Keratinocyte (primary cell): ENCODE measurements around the gene LHX3. TPM values are rescaled to one million over a fixed set of nuclear protein-coding genes. Genes with fewer than 3 reads are reported as not detected.

ENCODE experiments used
- DNase-seq: peaks from one replicate; pipeline ENCODE4 v3.0.0-alpha.2; 2011; ENCODE audit warnings: low read depth, missing footprints, low spot score
- FAIRE-seq: peaks from 2 replicates; lab custom pipeline; 2011; peaks lifted over from hg19 to GRCh38; lab: Jason Lieb, UNC
- H2AFZ ChIP-seq: 2 replicates; pipeline ENCODE4 v1.6.0; 2012; ENCODE audit warnings: low read length, control low read depth, inconsistent platforms; ENCODE audit not compliant: control insufficient read depth
- H3K27ac ChIP-seq: 2 replicates; pipeline ENCODE4 v1.5.1; 2011; ENCODE audit warnings: low read length; ENCODE audit not compliant: control insufficient read depth, insufficient read depth
- H3K27me3 ChIP-seq: 3 replicates; pipeline ENCODE4 v1.6.0; 2011; ENCODE audit warnings: low read length; ENCODE audit not compliant: control insufficient read depth, insufficient read depth; ENCODE audit errors: extremely low read depth
- H3K36me3 ChIP-seq, 2 experiments: 2 replicates in 1 of 2; 3 replicates in 1 of 2; pipeline ENCODE4 v1.5.1; 2011; ENCODE audit warnings: low read length in 2 of 2, mild to moderate bottlenecking in 1 of 2; ENCODE audit not compliant: control insufficient read depth in 2 of 2, insufficient read depth in 2 of 2; ENCODE audit errors: extremely low read depth in 1 of 2
- H3K4me1 ChIP-seq: 3 replicates; pipeline ENCODE4 v1.5.1; 2011; ENCODE audit warnings: low read length; ENCODE audit not compliant: control insufficient read depth, insufficient read depth; ENCODE audit errors: extremely low read depth
- H3K4me2 ChIP-seq: 3 replicates; pipeline ENCODE4 v1.6.0; 2011; ENCODE audit warnings: low read depth, low read length; ENCODE audit not compliant: control insufficient read depth, insufficient read depth; ENCODE audit errors: extremely low read depth
- H3K4me3 ChIP-seq, 3 experiments: fragments of 200-600 bp in 1 of 3; sonication (generic) in 1 of 3; 2 replicates in 2 of 3; 3 replicates in 1 of 3; pipeline ENCODE4 v1.5.1; 2011 to 2016; ENCODE audit warnings: low read length in 3 of 3, mild to moderate bottlenecking in 3 of 3, control low read depth in 2 of 3, inconsistent platforms in 1 of 3, low read depth in 1 of 3, mixed read lengths in 1 of 3, mixed run types in 1 of 3, moderate library complexity in 1 of 3; ENCODE audit not compliant: control insufficient read depth in 2 of 3, insufficient read depth in 2 of 3; ENCODE audit errors: extremely low read depth in 1 of 3
- H3K79me2 ChIP-seq: 2 replicates; pipeline ENCODE4 v1.6.0; 2012; ENCODE audit warnings: low read length; ENCODE audit not compliant: control insufficient read depth, insufficient read depth
- H3K9ac ChIP-seq: 3 replicates; pipeline ENCODE4 v1.6.0; 2011; ENCODE audit warnings: low read length; ENCODE audit not compliant: control insufficient read depth, insufficient read depth; ENCODE audit errors: extremely low read depth
- H3K9me1 ChIP-seq: 3 replicates; pipeline ENCODE4 v1.6.0; 2011; ENCODE audit warnings: low read length; ENCODE audit not compliant: control insufficient read depth, insufficient read depth; ENCODE audit errors: extremely low read depth
- H3K9me3 ChIP-seq: 2 replicates; pipeline ENCODE4 v1.5.1; 2012; ENCODE audit warnings: low read depth, low read length; ENCODE audit not compliant: control insufficient read depth
- H4K20me1 ChIP-seq: 3 replicates; pipeline ENCODE4 v1.6.0; 2011; ENCODE audit warnings: low read length; ENCODE audit not compliant: control insufficient read depth, insufficient read depth; ENCODE audit errors: extremely low read depth
- EZH2 ChIP-seq: IDR thresholded peaks from one replicate; pipeline ENCODE4 v1.6.1; 2012; ENCODE audit warnings: inconsistent platforms, mild to moderate bottlenecking, low read length, moderate library complexity
- dilution Hi-C: fragments of 300-500 bp; cut with MboI; formaldehyde crosslinking; loops from one replicate; pipeline ENCODE4 v1.7.0; 2020; ENCODE audit warnings: low sequenced_read_pairs; ENCODE audit not compliant: extremely low pct_ligation_motif_present
- polyA plus RNA-seq, 5 experiments: library from polyadenylated mRNA; depleted of rRNA in 3 of 5; stranded (reverse) in 3 of 5; stranded (forward) in 1 of 5; unstranded in 1 of 5; fragments of >200 nt; gene quantifications; 1 replicate in 1 of 5; 2 replicates in 3 of 5; 3 replicates in 1 of 5; pipeline versions ENCODE4 v1.2.1 to v1.2.3, GENCODE V29; 2011 to 2012; ENCODE audit warnings: missing spikeins in 2 of 5, low read depth in 1 of 5, low replicate concordance in 1 of 5
- TF ChIP-seq, protein P1 (sequence below), 3 experiments: IDR thresholded peaks in 1 of 3; conservative IDR thresholded peaks in 1 of 3; optimal IDR thresholded peaks in 1 of 3; 2 replicates in 2 of 3; 3 replicates in 1 of 3; pipeline versions ENCODE3 to v1.5.1; 2011; ENCODE audit warnings: low read length in 3 of 3, mild to moderate bottlenecking in 3 of 3, moderate library complexity in 2 of 3, control low read depth in 1 of 3, inconsistent platforms in 1 of 3; ENCODE audit not compliant: insufficient read depth in 2 of 3; ENCODE audit errors: extremely low read depth in 1 of 3

LHX3 gene
- polyA plus RNA-seq, 1 donor (not counting 4 experiments of a cell fraction or from before 2014, with no cell fraction given): not detected

DNA sequence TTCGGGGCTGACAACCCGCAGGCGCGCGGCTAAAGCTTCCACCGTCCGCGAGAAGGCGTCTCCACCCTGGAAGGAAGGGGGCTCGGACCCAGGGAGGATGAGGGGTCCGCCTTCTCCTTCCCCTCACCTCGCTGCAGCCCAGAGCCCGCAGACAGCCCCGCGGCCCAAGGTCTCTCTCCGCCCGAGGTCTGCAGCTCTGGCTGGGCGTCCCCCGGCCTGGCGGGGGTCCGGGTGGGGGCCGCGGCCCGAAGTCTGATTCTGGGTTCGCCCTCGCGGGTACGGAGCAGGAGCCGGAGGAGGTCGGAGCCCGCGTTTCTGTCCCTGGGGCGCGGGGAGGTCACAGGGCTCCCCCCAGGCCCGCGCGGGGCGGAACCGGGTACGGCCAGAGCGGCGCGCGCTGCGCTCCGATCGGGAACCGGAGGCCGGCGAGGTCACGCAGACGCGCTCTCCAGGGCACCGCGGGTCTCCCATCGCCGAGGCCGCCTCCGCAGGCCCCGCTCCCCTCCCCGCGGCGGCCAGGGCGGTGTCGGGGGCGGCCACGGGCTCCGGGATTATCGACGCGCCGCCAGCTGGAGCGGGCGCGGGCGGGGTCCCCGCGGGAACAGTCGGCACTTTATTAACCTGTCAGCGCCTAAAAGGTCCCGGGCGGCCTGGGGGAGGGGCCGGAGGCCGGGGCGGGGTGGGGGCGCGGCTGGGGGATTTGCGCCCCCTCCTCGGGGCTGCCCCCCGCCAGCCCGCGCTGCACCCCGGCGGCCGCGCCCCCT lies 11.6 kb downstream of the LHX3 start:
- dilution Hi-C loops: no loop called here

DNA sequence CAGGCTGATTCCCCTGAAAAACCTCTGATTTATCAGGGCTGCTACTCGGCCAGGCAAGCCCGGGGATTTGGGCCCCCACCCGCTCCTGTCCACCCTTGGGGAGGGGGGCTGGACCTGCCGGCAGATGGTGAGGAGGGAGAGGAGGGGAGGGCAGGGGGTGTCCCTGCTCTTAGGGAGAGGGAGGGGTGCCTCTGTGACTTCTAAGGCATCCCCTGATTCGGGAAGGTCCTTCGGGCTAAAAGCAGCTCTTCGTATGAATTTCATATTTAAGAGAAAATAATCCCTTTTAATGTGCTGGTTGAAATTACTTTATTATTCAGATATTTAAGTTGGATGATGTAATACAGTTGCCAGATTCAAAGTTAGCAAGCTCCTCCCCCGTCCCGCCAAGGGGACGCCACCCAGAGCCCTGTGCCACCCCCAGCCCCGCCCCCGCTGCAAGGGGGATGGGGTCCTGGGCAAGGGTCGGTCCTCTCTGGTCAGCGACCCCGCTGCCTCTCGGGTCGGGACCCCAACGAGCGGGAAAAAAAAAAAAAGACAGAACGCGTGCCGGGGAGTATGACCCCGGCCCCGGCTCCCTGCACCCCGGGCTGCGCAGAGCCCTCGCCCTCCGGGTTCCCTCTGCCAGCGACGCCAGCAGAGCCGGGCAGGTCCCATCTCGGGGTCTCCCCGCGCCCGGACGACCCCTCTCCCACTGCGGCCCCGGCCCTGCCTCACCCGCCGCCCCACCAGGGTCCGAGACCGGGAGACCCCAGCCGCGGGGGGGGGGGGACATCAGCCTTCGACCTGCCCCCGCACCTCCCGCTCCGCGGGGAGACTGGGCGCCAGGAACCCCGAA lies 12.4 kb downstream of the LHX3 start:
- Histone ChIP-seq H3K9me1 (no peaks in the 10 kb centered on the region), H3K27me3 (peaks cover 92% of the 10 kb centered on the region), H3K36me3 (no peaks in the 10 kb centered on the region), H3K4me2 (no peak overlapping the region), H3K9ac (no peak overlapping the region), H4K20me1 (no peaks in the 10 kb centered on the region), H3K4me1 (no peaks in the 10 kb centered on the region), H3K79me2 (no peaks in the 10 kb centered on the region), H3K27ac (no peak overlapping the region), H2AFZ (no peak overlapping the region), H3K4me3 (no peak overlapping the region), H3K9me3 (no peaks in the 10 kb centered on the region)
- TF ChIP-seq EZH2: peak; percentile 52
- TF ChIP-seq, protein P1, sequence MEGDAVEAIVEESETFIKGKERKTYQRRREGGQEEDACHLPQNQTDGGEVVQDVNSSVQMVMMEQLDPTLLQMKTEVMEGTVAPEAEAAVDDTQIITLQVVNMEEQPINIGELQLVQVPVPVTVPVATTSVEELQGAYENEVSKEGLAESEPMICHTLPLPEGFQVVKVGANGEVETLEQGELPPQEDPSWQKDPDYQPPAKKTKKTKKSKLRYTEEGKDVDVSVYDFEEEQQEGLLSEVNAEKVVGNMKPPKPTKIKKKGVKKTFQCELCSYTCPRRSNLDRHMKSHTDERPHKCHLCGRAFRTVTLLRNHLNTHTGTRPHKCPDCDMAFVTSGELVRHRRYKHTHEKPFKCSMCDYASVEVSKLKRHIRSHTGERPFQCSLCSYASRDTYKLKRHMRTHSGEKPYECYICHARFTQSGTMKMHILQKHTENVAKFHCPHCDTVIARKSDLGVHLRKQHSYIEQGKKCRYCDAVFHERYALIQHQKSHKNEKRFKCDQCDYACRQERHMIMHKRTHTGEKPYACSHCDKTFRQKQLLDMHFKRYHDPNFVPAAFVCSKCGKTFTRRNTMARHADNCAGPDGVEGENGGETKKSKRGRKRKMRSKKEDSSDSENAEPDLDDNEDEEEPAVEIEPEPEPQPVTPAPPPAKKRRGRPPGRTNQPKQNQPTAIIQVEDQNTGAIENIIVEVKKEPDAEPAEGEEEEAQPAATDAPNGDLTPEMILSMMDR (optimal IDR thresholded peaks at IDR 0.05 in 1 of 3, IDR thresholded peaks at IDR 0.05 in 1 of 3, conservative IDR thresholded peaks at IDR 0.05 in 1 of 3; ENCODE audit: extremely low read depth in 1 of 3, insufficient read depth in 2 of 3, low read length in 3 of 3): no peak
- DNase-seq (no peak), FAIRE-seq (no peak)
- dilution Hi-C loops: no loop called here

More for the DNA sequence above, 11.6 kb downstream of the LHX3 start:
- no peaks in the 10 kb centered on the region for H3K9me3 ChIP-seq
- H3K4me3 ChIP-seq: no peak overlapping the region
- no peak for FAIRE-seq
- H3K36me3 ChIP-seq: no peaks in the 10 kb centered on the region
- H2AFZ ChIP-seq: no peak overlapping the region
- no peak overlapping the region for H3K9ac ChIP-seq
- H3K4me2 ChIP-seq: no peak overlapping the region
- DNase-seq: no peak
- no peaks in the 10 kb centered on the region for H3K4me1 ChIP-seq
- H3K27ac ChIP-seq: no peak overlapping the region
- H3K27me3 ChIP-seq: peaks cover 93% of the 10 kb centered on the region
- H3K9me1 ChIP-seq: no peaks in the 10 kb centered on the region
- TF ChIP-seq, protein P1 (optimal IDR thresholded peaks at IDR 0.05 in 1 of 3, IDR thresholded peaks at IDR 0.05 in 1 of 3, conservative IDR thresholded peaks at IDR 0.05 in 1 of 3; ENCODE audit: extremely low read depth in 1 of 3, insufficient read depth in 2 of 3, low read length in 3 of 3): no peak
- peak; percentile 94 for TF ChIP-seq EZH2
- H3K79me2 ChIP-seq: no peaks in the 10 kb centered on the region
- H4K20me1 ChIP-seq: no peaks in the 10 kb centered on the region
